Adrenal gland (tissue), 5 donors: ENCODE results near the gene OSBPL6.

Source experiments
- POLR2A ChIP-seq, 2 donors: fragments of 450-650 bp; IDR thresholded peaks; one replicate each; pipeline ENCODE4 v1.6.1; 2017; ENCODE audit warnings: antibody characterized with exemption in 2 of 2, mild to moderate bottlenecking in 2 of 2, moderate library complexity in 1 of 2
- TF ChIP-seq, protein P1 (sequence below), 6 experiments: fragments of 450-650 bp in 4 of 6; fragments of 200-600 bp in 2 of 6; sonication (generic) in 1 of 6; IDR thresholded peaks; 1 replicate in 5 of 6; 2 replicates in 1 of 6; pipeline versions ENCODE4 v1.5.1 to v1.8.0; 2016 to 2021; ENCODE audit warnings: antibody characterized with exemption in 6 of 6, mild to moderate bottlenecking in 2 of 6, moderate library complexity in 1 of 6
- donor health status: DM: no; HTN: no; CAD: no.

GRCh38 chr2:178320011-178320585 lies 125.8 kb downstream of the OSBPL6 start:
- TF ChIP-seq, protein P1, sequence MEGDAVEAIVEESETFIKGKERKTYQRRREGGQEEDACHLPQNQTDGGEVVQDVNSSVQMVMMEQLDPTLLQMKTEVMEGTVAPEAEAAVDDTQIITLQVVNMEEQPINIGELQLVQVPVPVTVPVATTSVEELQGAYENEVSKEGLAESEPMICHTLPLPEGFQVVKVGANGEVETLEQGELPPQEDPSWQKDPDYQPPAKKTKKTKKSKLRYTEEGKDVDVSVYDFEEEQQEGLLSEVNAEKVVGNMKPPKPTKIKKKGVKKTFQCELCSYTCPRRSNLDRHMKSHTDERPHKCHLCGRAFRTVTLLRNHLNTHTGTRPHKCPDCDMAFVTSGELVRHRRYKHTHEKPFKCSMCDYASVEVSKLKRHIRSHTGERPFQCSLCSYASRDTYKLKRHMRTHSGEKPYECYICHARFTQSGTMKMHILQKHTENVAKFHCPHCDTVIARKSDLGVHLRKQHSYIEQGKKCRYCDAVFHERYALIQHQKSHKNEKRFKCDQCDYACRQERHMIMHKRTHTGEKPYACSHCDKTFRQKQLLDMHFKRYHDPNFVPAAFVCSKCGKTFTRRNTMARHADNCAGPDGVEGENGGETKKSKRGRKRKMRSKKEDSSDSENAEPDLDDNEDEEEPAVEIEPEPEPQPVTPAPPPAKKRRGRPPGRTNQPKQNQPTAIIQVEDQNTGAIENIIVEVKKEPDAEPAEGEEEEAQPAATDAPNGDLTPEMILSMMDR (IDR thresholded peaks at IDR 0.05) = no peak
- TF ChIP-seq POLR2A (IDR thresholded peaks at IDR 0.05) = no peak
